ENCODE measurements around the gene ZNF254.

GRCh38 chr19:24046550-24046949 is 40.4 kb upstream of the ZNF254 start:
- TF ChIP-seq CTCF (IDR thresholded peaks at IDR 0.05; ENCODE audit: low read depth, low read length) (no peak), EZH2phosphoT487 (IDR thresholded peaks at IDR 0.05; ENCODE audit: low read depth) (no peak)

Measured in OCI-LY3 (cell line).